ENCODE results near the gene IDI1. TPM values are rescaled to one million over a fixed set of nuclear protein-coding genes. Genes with fewer than 3 reads are reported as not detected.

Gene IDI1
- total and polyA plus RNA-seq, 2 of the 4 experiments (the other 2 are of a cell fraction): 27.3 to 27.4 TPM

DNA sequence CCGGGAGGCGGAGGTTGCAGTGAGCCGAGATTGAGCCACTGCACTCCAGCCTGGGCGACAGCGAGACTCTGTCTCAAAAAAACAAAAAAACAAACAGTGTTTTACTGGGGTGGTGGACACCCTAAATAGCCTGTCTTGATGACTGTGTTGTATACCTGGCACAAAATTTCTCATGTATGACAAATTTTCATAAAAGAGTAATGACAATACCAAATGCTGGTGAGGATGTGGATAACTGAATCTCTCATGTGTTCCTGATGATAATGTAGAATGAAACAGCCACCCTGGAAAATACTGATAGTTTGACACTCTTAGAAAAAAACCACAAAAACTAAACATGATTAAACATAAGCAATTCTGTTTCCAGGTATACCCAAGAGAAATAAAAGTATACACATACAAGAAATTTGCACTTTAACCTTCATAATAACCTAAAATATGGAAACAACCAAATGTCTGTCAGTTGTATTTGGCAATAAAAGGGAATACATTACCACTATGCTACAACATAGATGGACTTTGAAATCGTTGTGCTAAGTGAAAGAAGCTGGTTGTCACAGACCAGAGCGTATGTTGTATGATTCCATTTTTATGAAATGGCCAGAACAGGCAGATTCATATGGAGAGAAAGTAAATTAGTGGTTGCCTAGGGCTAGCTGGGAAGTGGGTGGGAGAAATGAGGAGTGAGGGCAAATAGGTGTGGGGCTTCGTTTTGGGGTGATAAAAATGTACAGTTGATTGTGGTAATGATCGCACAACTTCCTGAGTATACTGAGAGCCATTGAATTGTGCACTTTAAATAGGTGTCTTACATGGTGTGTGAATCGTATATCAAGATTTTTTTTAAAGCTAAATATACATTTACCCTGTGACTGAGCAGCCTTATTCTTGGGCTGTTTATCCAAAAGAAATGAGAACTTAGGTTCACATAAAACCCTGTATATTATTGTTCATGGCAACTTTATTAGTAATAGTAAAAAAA is 19.8 kb upstream of the IDI1 start:
- Histone ChIP-seq H4K20me1 (ENCODE audit: insufficient read depth, low read length) (peaks cover 10% of the 10 kb centered on the region; the same call in 1 of the 2 replicates), H3K18ac (ENCODE audit: low read depth, low read length) (no peak overlapping the region), H2AK5ac (ENCODE audit: low read depth, low read length) (no peak overlapping the region), H3K9me1 (ENCODE audit: insufficient read depth, low read length) (peaks cover 9% of the 10 kb centered on the region; the same call in 1 of the 2 replicates), H2BK20ac (ENCODE audit: low read depth, low read length) (no peak overlapping the region), H3K14ac (replicated peaks; ENCODE audit: low read depth, low read length) (no peak overlapping the region), H3K4me2 (ENCODE audit: low read depth, low read length) (no peak overlapping the region), H3K27ac (ENCODE audit: insufficient read depth, low read length) (no peak overlapping the region), H2BK120ac (ENCODE audit: low read depth, low read length) (no peak overlapping the region), H3K4me3 (ENCODE audit: insufficient read depth, low read depth, low read length) (no peak overlapping the region), H3K9me3 (ENCODE audit: control insufficient read depth, insufficient read depth, low read length) (no peaks in the 10 kb centered on the region), H3K56ac (ENCODE audit: extremely low read depth, insufficient read depth, low read length) (no peak overlapping the region), H4K8ac (ENCODE audit: low read depth in 2 of 2, low read length in 2 of 2) (no peak overlapping the region), H3K4ac (ENCODE audit: low read depth, low read length) (no peak overlapping the region), H3K36me3 (ENCODE audit: control insufficient read depth, insufficient read depth, low read length) (peaks cover 11% of the 10 kb centered on the region), H3K23ac (ENCODE audit: low read depth, low read length) (no peak overlapping the region), H2AFZ (replicated peaks; ENCODE audit: low read length, poor library complexity) (no peak overlapping the region), H2AK9ac (replicated peaks; ENCODE audit: low read depth, low read length, poor library complexity) (no peak overlapping the region), H4K91ac (ENCODE audit: insufficient read depth, low read depth, low read length) (no peak overlapping the region), H2BK15ac (ENCODE audit: low read depth, low read length) (no peak overlapping the region), H3K79me1 (ENCODE audit: low read depth in 1 of 2, low read length in 2 of 2) (peaks cover 18 to 53% of the 10 kb centered on the region in 2 experiments), H2BK5ac (ENCODE audit: low read depth, low read length, poor library complexity, severe bottlenecking) (no peak overlapping the region), H3K27me3 (ENCODE audit: control insufficient read depth, insufficient read depth, low read length) (no peaks in the 10 kb centered on the region), H4K5ac (ENCODE audit: low read depth, low read length) (no peak overlapping the region), H3K4me1 (ENCODE audit: control insufficient read depth, insufficient read depth, low read length) (no peaks in the 10 kb centered on the region), H3K9ac (ENCODE audit: low read depth, low read length) (no peak overlapping the region)
- intact Hi-C loops (cut with micrococcal nuclease): no loop called here
- ATAC-seq (ENCODE audit: low read depth) (no peak), DNase-seq (no peak)
- WGBS, 2 experiments (ENCODE audit: extremely low coverage in 2 of 2, insufficient read length in 1 of 2): 100% methylated on average over 2 of the region's 10 CpGs; no CpG with 5 or more reads in 1 of the 2 experiments
- POLR2A ChIA-PET (ENCODE audit: unreplicated experiment): no interaction called here
- CTCF ChIA-PET: interaction anchor here (0.9 kb wide), 1 partner anchor 12 kb away, joined by 3 read pairs; no protein-coding TSS in a partner anchor
- in situ Hi-C loops (cut with MboI; ENCODE audit: low sequenced_read_pairs): no loop called here
- dilution Hi-C loops (cut with HindIII; ENCODE audit: low sequenced_read_pairs, unreplicated experiment): no loop called here
- BruUV-seq (replicated peaks): no TSS peak
- TF ChIP-seq, protein P1, sequence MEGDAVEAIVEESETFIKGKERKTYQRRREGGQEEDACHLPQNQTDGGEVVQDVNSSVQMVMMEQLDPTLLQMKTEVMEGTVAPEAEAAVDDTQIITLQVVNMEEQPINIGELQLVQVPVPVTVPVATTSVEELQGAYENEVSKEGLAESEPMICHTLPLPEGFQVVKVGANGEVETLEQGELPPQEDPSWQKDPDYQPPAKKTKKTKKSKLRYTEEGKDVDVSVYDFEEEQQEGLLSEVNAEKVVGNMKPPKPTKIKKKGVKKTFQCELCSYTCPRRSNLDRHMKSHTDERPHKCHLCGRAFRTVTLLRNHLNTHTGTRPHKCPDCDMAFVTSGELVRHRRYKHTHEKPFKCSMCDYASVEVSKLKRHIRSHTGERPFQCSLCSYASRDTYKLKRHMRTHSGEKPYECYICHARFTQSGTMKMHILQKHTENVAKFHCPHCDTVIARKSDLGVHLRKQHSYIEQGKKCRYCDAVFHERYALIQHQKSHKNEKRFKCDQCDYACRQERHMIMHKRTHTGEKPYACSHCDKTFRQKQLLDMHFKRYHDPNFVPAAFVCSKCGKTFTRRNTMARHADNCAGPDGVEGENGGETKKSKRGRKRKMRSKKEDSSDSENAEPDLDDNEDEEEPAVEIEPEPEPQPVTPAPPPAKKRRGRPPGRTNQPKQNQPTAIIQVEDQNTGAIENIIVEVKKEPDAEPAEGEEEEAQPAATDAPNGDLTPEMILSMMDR (conservative IDR thresholded peaks at IDR 0.05; ENCODE audit: low read depth, low read length): no peak
- TF ChIP-seq FOS (IDR thresholded peaks at IDR 0.05; ENCODE audit: low read depth, low read length): no peak
- no peak for TF ChIP-seq RFX5 (IDR thresholded peaks at IDR 0.05; ENCODE audit: low read depth, low read length)
- no peak for TF ChIP-seq SMC3 (IDR thresholded peaks at IDR 0.05; ENCODE audit: low read depth, low read length)
- TF ChIP-seq MXI1 (IDR thresholded peaks at IDR 0.05; ENCODE audit: borderline replicate concordance, low read depth, low read length): no peak
- no peak for TF ChIP-seq MAFK (IDR thresholded peaks at IDR 0.05; ENCODE audit: low read depth, low read length)
- no peak for TF ChIP-seq POLR2A (IDR thresholded peaks at IDR 0.05; ENCODE audit: low read depth, low read length)
- TF ChIP-seq, protein P2, sequence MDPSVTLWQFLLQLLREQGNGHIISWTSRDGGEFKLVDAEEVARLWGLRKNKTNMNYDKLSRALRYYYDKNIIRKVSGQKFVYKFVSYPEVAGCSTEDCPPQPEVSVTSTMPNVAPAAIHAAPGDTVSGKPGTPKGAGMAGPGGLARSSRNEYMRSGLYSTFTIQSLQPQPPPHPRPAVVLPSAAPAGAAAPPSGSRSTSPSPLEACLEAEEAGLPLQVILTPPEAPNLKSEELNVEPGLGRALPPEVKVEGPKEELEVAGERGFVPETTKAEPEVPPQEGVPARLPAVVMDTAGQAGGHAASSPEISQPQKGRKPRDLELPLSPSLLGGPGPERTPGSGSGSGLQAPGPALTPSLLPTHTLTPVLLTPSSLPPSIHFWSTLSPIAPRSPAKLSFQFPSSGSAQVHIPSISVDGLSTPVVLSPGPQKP (IDR thresholded peaks at IDR 0.05; ENCODE audit: borderline replicate concordance, low read depth, low read length): no peak
- TF ChIP-seq, protein P3, sequence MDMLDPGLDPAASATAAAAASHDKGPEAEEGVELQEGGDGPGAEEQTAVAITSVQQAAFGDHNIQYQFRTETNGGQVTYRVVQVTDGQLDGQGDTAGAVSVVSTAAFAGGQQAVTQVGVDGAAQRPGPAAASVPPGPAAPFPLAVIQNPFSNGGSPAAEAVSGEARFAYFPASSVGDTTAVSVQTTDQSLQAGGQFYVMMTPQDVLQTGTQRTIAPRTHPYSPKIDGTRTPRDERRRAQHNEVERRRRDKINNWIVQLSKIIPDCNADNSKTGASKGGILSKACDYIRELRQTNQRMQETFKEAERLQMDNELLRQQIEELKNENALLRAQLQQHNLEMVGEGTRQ (IDR thresholded peaks at IDR 0.05; ENCODE audit: low read depth, low read length): no peak
- no peak for TF ChIP-seq NFE2L2 (IDR thresholded peaks at IDR 0.05; ENCODE audit: low read depth, low read length)
- TF ChIP-seq RAD21 (IDR thresholded peaks at IDR 0.05; ENCODE audit: low read length): no peak
- no peak for TF ChIP-seq CHD1 (IDR thresholded peaks at IDR 0.05; ENCODE audit: low read depth, low read length)
- TF ChIP-seq MAZ (IDR thresholded peaks at IDR 0.05; ENCODE audit: borderline replicate concordance, low read depth, low read length): no peak
- TF ChIP-seq BHLHE40 (IDR thresholded peaks at IDR 0.05; ENCODE audit: low read depth, low read length): no peak
